RWPE1 (cell line): ENCODE measurements around the gene SDK2.

ENCODE experiments used
- CTCF ChIA-PET: fragments of 350-600 bp; sonication (Branson Sonifier 250); formaldehyde crosslinking; extraction: SDS; loops from one replicate; lab custom pipeline; 2021; lab: Yijun Ruan, JAX
- POLR2A ChIA-PET: fragments of 400-600 bp; formaldehyde crosslinking; extraction: SDS; loops from one replicate; lab custom pipeline; 2020; ENCODE audit warnings: antibody characterized with exemption; ENCODE audit not compliant: low non-redundant PET; lab: Yijun Ruan, JAX
- DNase-seq: peaks from one replicate; pipeline ENCODE4 v3.0.0; 2012; ENCODE audit warnings: low spot score
- H3K27ac ChIP-seq: fragments of 450-650 bp; 2 replicates; pipeline ENCODE4 v1.5.1; 2017
- TF ChIP-seq, protein P1 (sequence below): fragments of 450-650 bp; conservative IDR thresholded peaks from 2 replicates; pipeline ENCODE4 v1.5.1; 2017; ENCODE audit warnings: low read depth, mild to moderate bottlenecking

SDK2 gene

GRCh38 chr17:73348018-73348828, 296.0 kb downstream of the SDK2 start:
- DNase-seq = no peak
- POLR2A ChIA-PET = no interaction called here
- no peak overlapping the region for H3K27ac ChIP-seq
- CTCF ChIA-PET = interaction anchor here (0.5 to 0.9 kb wide), 3 partner anchors 22 to 1822 kb away, joined by 4 to 6 read pairs (median 6); no protein-coding TSS in a partner anchor
- TF ChIP-seq, protein P1, sequence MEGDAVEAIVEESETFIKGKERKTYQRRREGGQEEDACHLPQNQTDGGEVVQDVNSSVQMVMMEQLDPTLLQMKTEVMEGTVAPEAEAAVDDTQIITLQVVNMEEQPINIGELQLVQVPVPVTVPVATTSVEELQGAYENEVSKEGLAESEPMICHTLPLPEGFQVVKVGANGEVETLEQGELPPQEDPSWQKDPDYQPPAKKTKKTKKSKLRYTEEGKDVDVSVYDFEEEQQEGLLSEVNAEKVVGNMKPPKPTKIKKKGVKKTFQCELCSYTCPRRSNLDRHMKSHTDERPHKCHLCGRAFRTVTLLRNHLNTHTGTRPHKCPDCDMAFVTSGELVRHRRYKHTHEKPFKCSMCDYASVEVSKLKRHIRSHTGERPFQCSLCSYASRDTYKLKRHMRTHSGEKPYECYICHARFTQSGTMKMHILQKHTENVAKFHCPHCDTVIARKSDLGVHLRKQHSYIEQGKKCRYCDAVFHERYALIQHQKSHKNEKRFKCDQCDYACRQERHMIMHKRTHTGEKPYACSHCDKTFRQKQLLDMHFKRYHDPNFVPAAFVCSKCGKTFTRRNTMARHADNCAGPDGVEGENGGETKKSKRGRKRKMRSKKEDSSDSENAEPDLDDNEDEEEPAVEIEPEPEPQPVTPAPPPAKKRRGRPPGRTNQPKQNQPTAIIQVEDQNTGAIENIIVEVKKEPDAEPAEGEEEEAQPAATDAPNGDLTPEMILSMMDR = no peak

- TF ChIP-seq, protein P1 = no peak
- ChIA-PET POLR2A (interaction anchor here (0.6 kb wide), 1 partner anchor 18 kb away, joined by 4 read pairs; no protein-coding TSS in a partner anchor), CTCF (interaction anchor here (0.5 to 0.9 kb wide), 3 partner anchors 23 to 1821 kb away, joined by 4 to 6 read pairs (median 6); no protein-coding TSS in a partner anchor)
- no peak for DNase-seq
- H3K27ac ChIP-seq = no peak overlapping the region; the same call in 1 of the 2 replicates
Observed at GRCh38 chr17:73347351-73347750, 296.9 kb downstream of the SDK2 start.

- CTCF ChIA-PET = no interaction called here
- no peak for DNase-seq
- no peak overlapping the region; the same call in 1 of the 2 replicates for H3K27ac ChIP-seq
- POLR2A ChIA-PET = no interaction called here
- TF ChIP-seq, protein P1 = no peak
Observed at GRCh38 chr17:73346501-73347162, 297.6 kb downstream of the SDK2 start.

GRCh38 chr17:73343739-73344454, 300.3 kb downstream of the SDK2 start:
- ChIA-PET POLR2A (interaction anchor here (0.6 kb wide), 1 partner anchor 86 kb away, joined by 4 read pairs; no protein-coding TSS in a partner anchor), CTCF (interaction anchor here (0.5 to 1.0 kb wide), 2 partner anchors 79 to 89 kb away, joined by 3 read pairs; no protein-coding TSS in a partner anchor)
- peak overlapping the region; percentile 97 for H3K27ac ChIP-seq
- no peak for DNase-seq
- TF ChIP-seq, protein P1 = no peak

DNA sequence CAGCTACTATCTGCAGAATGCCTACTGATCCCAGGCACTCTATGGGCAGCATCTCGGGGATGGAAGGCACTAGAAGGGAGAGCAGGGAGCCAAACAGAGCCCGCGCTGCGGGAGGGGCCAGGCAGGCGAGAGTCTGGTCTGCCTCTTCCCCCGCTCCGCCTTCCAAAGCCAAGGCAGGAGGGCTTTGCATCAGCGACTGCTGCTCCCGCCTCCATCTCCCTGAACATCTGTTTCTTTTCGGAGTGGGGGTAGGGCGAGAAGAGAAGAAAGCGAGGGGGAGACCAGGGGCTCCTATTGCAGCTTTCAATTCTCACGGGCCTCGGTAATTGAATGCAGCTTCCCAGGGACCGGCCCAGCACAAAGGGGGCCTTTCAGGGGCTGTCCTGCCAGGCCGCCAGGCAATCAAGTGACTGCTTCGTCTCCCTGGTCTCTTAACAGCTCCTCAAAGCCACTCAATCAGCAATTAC, 301.0 kb downstream of the SDK2 start:
- CTCF ChIA-PET = interaction anchor here (3.8 kb wide), 1 partner anchor 32 kb away, joined by 18 read pairs; the partner anchor contains the start of gene CDC42EP4
- TF ChIP-seq, protein P1 = no peak

More for the DNA sequence above, 301.0 kb downstream of the SDK2 start:
- POLR2A ChIA-PET = no interaction called here
- no peak for DNase-seq
- H3K27ac ChIP-seq = peak overlapping the region; percentile 97
